ENCODE data around the gene UST.

Gene UST

GRCh38 chr6:149094156-149094555 lies 347.3 kb downstream of the UST start:
- H3K9me3 ChIP-seq (ENCODE audit: control insufficient read depth, insufficient read depth, low read length), result peaks cover 9% of the 10 kb centered on the region
- H3F3A ChIP-seq (ENCODE audit: control insufficient read depth, insufficient read depth), result no peaks in the 10 kb centered on the region
- no peaks in the 10 kb centered on the region for H3K79me2 ChIP-seq (ENCODE audit: control insufficient read depth, low read length)
- no peak overlapping the region for H3K27ac ChIP-seq (ENCODE audit: low read depth, low read length)
- no peak overlapping the region for H3K4me2 ChIP-seq (ENCODE audit: low read length)
- TF ChIP-seq, protein P1, sequence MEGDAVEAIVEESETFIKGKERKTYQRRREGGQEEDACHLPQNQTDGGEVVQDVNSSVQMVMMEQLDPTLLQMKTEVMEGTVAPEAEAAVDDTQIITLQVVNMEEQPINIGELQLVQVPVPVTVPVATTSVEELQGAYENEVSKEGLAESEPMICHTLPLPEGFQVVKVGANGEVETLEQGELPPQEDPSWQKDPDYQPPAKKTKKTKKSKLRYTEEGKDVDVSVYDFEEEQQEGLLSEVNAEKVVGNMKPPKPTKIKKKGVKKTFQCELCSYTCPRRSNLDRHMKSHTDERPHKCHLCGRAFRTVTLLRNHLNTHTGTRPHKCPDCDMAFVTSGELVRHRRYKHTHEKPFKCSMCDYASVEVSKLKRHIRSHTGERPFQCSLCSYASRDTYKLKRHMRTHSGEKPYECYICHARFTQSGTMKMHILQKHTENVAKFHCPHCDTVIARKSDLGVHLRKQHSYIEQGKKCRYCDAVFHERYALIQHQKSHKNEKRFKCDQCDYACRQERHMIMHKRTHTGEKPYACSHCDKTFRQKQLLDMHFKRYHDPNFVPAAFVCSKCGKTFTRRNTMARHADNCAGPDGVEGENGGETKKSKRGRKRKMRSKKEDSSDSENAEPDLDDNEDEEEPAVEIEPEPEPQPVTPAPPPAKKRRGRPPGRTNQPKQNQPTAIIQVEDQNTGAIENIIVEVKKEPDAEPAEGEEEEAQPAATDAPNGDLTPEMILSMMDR (IDR thresholded peaks at IDR 0.05; ENCODE audit: low read depth, low read length, poor library complexity, severe bottlenecking), result no peak
- no peak for TF ChIP-seq EZH2phosphoT487 (IDR thresholded peaks at IDR 0.05; ENCODE audit: borderline replicate concordance, low read length)
- no peaks in the 10 kb centered on the region for H3K9me2 ChIP-seq (replicated peaks; ENCODE audit: control insufficient read depth, low read length)
- peaks cover 23% of the 10 kb centered on the region for H3K27me3 ChIP-seq (ENCODE audit: control insufficient read depth, low read length)
- H3K4me3 ChIP-seq (ENCODE audit: low read length), result no peak overlapping the region
- H4K20me1 ChIP-seq (ENCODE audit: control insufficient read depth, insufficient read depth, low read depth, low read length), result no peaks in the 10 kb centered on the region
- no peaks in the 10 kb centered on the region for H3K4me1 ChIP-seq (ENCODE audit: control insufficient read depth, low read length)
- H3K36me3 ChIP-seq (ENCODE audit: control insufficient read depth, low read length), result no peaks in the 10 kb centered on the region

DNA sequence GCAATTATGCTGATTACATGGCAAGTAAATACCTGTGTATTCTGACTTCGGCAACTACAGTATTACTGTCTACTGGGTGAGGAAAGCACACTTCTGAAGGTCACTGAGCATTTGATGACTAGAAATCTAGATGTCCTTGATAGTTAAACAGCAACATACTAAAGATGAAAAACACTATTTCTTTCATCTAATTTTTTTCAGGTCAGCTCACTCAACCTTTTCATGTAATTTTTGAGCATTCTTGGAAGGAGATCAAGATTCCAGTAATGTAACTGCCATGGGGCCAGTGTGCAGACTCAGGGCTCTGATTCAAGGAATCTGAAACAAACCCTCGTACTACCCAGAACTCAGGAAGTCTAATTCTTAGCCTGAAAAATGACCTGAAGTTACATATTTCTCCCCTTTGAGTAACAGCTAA lies 348.1 kb downstream of the UST start:
- Histone ChIP-seq H3K79me2 (ENCODE audit: control insufficient read depth, low read length) (no peaks in the 10 kb centered on the region), H3K4me2 (ENCODE audit: low read length) (no peak overlapping the region), H3F3A (ENCODE audit: control insufficient read depth, insufficient read depth) (no peaks in the 10 kb centered on the region), H3K4me3 (ENCODE audit: low read length) (no peak overlapping the region), H3K27ac (ENCODE audit: low read depth, low read length) (no peak overlapping the region), H3K4me1 (ENCODE audit: control insufficient read depth, low read length) (no peaks in the 10 kb centered on the region), H3K9me3 (ENCODE audit: control insufficient read depth, insufficient read depth, low read length) (peaks cover 9% of the 10 kb centered on the region), H3K9me2 (replicated peaks; ENCODE audit: control insufficient read depth, low read length) (no peaks in the 10 kb centered on the region), H3K36me3 (ENCODE audit: control insufficient read depth, low read length) (no peaks in the 10 kb centered on the region), H3K27me3 (ENCODE audit: control insufficient read depth, low read length) (peaks cover 23% of the 10 kb centered on the region), H4K20me1 (ENCODE audit: control insufficient read depth, insufficient read depth, low read depth, low read length) (no peaks in the 10 kb centered on the region)
- no peak for TF ChIP-seq EZH2phosphoT487 (IDR thresholded peaks at IDR 0.05; ENCODE audit: borderline replicate concordance, low read length)
- TF ChIP-seq, protein P1 (IDR thresholded peaks at IDR 0.05; ENCODE audit: low read depth, low read length, poor library complexity, severe bottlenecking), result no peak

DNA sequence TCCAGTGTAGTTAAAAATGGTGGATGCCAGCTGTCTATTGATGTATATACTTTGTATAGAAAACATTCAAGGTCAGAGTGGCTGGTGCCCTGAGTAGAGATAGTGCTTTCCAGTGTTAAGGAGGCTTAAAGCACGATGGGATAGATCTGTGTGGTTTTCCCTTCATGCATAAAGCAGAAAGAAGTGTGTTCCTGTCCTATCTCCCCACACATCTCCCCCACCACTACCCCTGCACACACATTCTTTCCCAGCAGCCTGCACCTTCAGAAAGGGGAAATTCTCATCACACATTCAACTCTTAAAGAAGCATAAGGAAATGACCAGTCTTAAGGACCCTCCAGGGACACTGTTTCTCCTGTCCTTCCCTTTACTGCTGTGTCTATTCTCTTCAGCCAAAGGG lies 349.0 kb downstream of the UST start:
- Histone ChIP-seq H4K20me1 (ENCODE audit: control insufficient read depth, insufficient read depth, low read depth, low read length) (no peaks in the 10 kb centered on the region), H3K27ac (ENCODE audit: low read depth, low read length) (no peak overlapping the region), H3K79me2 (ENCODE audit: control insufficient read depth, low read length) (no peaks in the 10 kb centered on the region), H3K4me1 (ENCODE audit: control insufficient read depth, low read length) (no peaks in the 10 kb centered on the region), H3F3A (ENCODE audit: control insufficient read depth, insufficient read depth) (no peaks in the 10 kb centered on the region), H3K27me3 (ENCODE audit: control insufficient read depth, low read length) (peaks cover 23% of the 10 kb centered on the region), H3K36me3 (ENCODE audit: control insufficient read depth, low read length) (no peaks in the 10 kb centered on the region), H3K4me2 (ENCODE audit: low read length) (no peak overlapping the region), H3K9me3 (ENCODE audit: control insufficient read depth, insufficient read depth, low read length) (peaks cover 9% of the 10 kb centered on the region), H3K4me3 (ENCODE audit: low read length) (no peak overlapping the region), H3K9me2 (replicated peaks; ENCODE audit: control insufficient read depth, low read length) (no peaks in the 10 kb centered on the region)
- TF ChIP-seq EZH2phosphoT487 (IDR thresholded peaks at IDR 0.05; ENCODE audit: borderline replicate concordance, low read length), result no peak
- TF ChIP-seq, protein P1 (IDR thresholded peaks at IDR 0.05; ENCODE audit: low read depth, low read length, poor library complexity, severe bottlenecking), result no peak
